ENCODE data around the gene MXD4.

- no peak for TF ChIP-seq CTCF (IDR thresholded peaks at IDR 0.05; ENCODE audit: insufficient read depth, low read depth, low read length)
- TF ChIP-seq EZH2 (IDR thresholded peaks at IDR 0.05; ENCODE audit: insufficient read depth, low read length) = no peak
Measured at GRCh38 chr4:2245057-2245786, 16.7 kb downstream of the MXD4 start.

All from astrocyte (in vitro differentiated cells and primary cell).